GM06990 (cell line): ENCODE data around the gene CCR8.
"Not testable (repeated sequence)": the region's sequence is repeated elsewhere in the genome, so short reads cannot be mapped to it uniquely, and the experiment has no call there.

Experiments
- DNase-seq: peaks from one replicate; pipeline ENCODE4 v3.0.0-alpha.2; 2011; ENCODE audit not compliant: insufficient read length; ENCODE audit errors: extremely low read depth
- H3K27me3 ChIP-seq: replicated peaks from 2 replicates; pipeline ENCODE4 v1.6.0; 2011; ENCODE audit warnings: low read length; ENCODE audit not compliant: control insufficient read depth, insufficient read depth
- H3K36me3 ChIP-seq: 2 replicates; pipeline ENCODE4 v1.5.1; 2011; ENCODE audit warnings: low read length; ENCODE audit not compliant: control insufficient read depth, insufficient read depth
- H3K4me3 ChIP-seq: replicated peaks from 2 replicates; pipeline ENCODE4 v1.5.1; 2011; ENCODE audit warnings: low read depth, mild to moderate bottlenecking, control low read depth, low read length
- TF ChIP-seq, protein P1 (sequence below): IDR thresholded peaks from 2 replicates; pipeline ENCODE4 v1.5.1; 2011; ENCODE audit warnings: low read length, control low read depth, mild to moderate bottlenecking, inconsistent platforms; ENCODE audit not compliant: insufficient read depth, poor library complexity, severe bottlenecking

Gene CCR8

DNA sequence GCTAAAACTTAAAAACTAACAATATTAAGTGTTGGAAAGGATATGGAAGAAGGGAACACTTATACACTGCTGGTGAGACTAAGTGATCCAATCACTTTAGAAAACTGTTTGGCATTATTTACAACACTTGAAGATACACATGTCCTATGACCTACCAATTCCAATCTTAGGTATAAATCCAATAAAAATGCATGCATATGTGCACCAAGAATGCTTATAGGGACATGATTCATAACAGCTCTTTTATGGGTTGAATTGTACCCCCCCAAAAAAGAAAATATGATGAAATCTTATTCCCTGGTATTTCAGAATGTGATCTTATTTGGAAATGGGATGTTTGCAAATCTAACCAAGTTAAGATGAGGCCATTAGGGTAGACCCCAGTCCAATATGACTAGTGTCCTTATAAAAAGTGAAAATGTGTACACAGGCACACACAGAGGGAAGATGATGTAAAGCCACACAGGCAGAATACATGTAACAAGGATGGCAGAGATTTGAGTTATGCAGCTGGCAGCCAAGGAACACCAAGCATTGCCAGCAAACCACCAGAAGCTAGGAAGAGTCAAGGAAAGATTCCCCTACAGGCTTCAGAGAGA, 15.3 kb downstream of the CCR8 start:
- Histone ChIP-seq H3K27me3 (no peaks in the 10 kb centered on the region), H3K4me3 (no peak overlapping the region), H3K36me3 (no peaks in the 10 kb centered on the region)
- TF ChIP-seq, protein P1, sequence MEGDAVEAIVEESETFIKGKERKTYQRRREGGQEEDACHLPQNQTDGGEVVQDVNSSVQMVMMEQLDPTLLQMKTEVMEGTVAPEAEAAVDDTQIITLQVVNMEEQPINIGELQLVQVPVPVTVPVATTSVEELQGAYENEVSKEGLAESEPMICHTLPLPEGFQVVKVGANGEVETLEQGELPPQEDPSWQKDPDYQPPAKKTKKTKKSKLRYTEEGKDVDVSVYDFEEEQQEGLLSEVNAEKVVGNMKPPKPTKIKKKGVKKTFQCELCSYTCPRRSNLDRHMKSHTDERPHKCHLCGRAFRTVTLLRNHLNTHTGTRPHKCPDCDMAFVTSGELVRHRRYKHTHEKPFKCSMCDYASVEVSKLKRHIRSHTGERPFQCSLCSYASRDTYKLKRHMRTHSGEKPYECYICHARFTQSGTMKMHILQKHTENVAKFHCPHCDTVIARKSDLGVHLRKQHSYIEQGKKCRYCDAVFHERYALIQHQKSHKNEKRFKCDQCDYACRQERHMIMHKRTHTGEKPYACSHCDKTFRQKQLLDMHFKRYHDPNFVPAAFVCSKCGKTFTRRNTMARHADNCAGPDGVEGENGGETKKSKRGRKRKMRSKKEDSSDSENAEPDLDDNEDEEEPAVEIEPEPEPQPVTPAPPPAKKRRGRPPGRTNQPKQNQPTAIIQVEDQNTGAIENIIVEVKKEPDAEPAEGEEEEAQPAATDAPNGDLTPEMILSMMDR: no peak
- DNase-seq: no peak

DNA sequence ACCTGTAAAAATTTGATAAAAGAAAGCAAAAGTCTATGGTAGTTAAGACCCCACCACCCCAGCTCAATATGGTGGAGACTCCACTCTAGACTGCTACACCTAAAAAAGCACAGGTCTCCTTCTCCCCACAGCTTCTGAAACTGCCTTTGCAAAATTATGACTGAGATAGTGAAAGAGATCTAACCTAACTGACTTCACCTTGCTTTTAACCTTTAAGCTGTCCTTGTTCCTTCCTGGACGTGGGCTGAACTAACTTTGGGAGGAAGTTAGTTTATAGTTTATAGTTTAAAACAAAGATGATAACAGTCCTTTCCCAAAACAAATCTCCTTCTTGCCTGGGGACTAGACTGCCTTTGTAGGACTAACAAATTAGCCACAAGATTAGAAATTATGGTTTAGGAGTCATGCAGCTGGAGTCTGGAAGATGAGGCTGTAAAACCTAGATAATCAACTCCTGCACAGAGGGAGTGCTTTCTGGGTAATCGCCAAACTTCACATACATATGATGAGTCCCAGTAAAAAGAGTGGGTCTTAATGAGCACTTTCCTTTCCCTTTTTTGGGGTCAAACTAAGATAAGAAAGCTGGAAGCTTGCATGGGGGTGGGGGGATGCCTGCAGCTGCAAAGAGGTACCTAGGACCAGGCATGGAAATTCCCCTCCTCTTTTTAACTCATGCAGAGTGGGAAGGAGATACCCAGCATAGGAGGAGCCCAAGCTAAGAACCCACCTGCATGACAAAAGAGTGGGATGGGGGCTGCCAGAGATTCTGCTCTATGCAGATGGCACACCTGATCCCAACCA, 17.5 kb downstream of the CCR8 start:
- DNase-seq: no peak
- Histone ChIP-seq H3K36me3 (no peaks in the 10 kb centered on the region), H3K4me3 (no peak overlapping the region), H3K27me3 (no peaks in the 10 kb centered on the region)
- TF ChIP-seq, protein P1: no peak

DNA sequence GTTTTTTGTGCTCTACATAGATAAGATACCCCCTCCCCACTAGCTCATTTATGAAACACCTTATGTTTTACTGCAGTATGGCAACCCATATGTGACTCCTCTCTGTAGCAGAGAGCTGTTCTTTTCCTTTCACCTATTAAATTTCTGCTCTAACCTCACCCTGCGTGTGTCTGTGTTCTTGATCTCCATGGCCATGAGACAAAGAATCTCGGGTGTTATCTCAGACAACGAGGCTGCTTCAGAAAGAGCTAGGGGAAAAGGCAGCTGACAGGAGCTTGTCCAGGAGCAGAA, 18.0 kb downstream of the CCR8 start:
- DNase-seq: no peak
- Histone ChIP-seq H3K36me3 (no peaks in the 10 kb centered on the region), H3K4me3 (no peak overlapping the region), H3K27me3 (no peaks in the 10 kb centered on the region)
- TF ChIP-seq, protein P1: no peak

DNA sequence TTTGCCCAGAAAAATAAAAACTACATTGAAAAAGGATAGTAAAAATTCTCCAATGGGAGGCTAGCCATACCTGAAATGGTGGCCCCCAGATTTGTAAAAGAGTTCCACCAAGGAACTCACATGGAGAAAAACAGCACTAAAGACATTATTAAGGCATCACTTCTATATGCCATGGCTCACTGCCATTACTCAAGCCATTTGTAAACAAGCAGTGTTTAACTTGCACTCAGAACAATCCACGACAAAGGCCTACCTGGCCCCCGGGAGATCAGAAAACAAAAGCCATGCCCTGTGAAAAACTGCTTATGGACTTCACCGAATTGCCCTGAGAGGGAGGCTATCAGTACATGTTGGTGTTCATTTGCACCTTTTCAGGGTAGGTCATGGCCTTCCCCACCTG, 19.6 kb downstream of the CCR8 start:
- Histone ChIP-seq H3K4me3 (no peak overlapping the region), H3K36me3 (no peaks in the 10 kb centered on the region), H3K27me3 (no peaks in the 10 kb centered on the region)
- no peak for DNase-seq
- TF ChIP-seq, protein P1: no peak

DNA sequence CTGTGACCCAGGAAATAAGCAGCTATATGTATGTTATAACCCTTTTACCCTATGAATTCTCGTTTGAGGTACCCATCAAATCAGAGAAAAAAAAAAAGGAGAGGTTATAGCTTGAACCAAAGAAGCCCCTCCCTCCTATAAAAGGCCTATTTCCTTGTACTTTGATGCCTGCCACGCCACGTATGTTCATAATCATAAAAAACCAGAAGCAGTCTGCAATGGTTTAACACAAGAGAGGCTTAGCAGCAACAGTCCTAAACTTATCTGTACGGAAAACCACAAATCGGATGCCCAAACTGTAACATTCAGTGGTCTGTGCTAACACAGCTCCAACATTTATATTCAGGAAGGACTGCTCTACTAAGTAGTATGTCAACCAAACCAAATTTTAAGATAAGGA, 21.2 kb downstream of the CCR8 start:
- Histone ChIP-seq H3K4me3 (no peak overlapping the region), H3K36me3 (no peaks in the 10 kb centered on the region), H3K27me3 (no peaks in the 10 kb centered on the region)
- TF ChIP-seq, protein P1: no peak
- DNase-seq: no peak

DNA sequence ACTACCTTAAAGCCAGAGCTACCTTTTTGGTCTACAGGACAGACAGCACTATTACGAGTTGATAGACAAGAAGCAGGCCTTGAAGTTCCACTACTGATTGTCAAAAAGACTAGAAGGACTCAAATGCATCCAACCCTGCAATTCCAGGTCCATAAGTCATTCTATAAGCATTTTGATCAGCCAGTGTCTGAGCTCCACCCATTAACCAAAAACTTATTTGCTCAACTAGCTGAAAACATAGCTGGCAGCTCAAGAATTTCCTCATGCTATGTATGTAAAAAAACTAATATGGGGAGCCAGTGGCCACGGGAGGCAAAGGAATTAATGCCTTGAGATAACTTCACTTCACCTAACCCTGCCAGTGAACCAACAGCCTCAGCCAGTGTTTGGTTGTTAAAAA, 21.6 kb downstream of the CCR8 start:
- DNase-seq, H3K4me3 ChIP-seq, H3K27me3 ChIP-seq, H3K36me3 ChIP-seq: not testable (repeated sequence)

DNA sequence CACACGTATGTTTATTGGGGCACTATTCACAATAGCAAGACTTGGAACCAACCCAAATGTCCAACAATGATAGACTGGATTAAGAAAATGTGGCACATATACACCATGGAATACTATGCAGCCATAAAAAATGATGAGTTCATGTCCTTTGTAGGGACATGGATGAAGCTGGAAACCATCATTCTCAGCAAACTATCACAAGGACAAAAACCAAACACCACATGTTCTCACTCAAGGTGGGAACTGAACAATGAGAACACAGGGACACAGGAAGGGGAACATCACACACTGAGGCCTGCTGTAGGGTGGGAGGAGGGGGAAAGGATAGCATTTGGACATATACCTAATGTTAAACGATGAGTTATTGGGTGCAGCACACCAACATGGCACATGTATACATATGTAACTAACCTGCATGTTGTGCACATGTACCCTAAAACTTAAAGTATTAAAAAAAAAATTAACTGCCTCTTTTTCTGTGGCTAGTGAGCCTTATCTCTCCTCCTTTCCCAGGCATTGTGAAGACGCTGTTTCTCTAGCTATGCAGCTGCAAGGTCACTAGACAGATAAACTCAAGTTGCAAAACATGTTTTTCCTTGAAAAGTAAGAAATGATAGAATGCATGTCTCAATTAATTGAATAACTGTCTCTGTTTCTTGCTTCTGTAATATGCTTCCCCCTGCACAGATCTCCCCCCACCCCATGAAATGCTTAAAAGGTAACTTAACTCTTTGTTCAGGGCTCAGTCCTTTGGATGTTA, 23.8 kb downstream of the CCR8 start:
- H3K27me3 ChIP-seq, DNase-seq, H3K4me3 ChIP-seq, H3K36me3 ChIP-seq: not testable (repeated sequence)
